Subcutaneous adipose tissue (tissue), 4 donors: Measurements from ENCODE around the gene EEF1A2. TPM values are rescaled to one million over a fixed set of nuclear protein-coding genes. Genes with fewer than 3 reads are reported as not detected.

Experiments
- CTCF ChIP-seq: fragments of 450-650 bp; IDR thresholded peaks from one replicate; pipeline ENCODE4 v1.5.1; 2016; ENCODE audit warnings: low read depth, mild to moderate bottlenecking, control low read depth, antibody characterized with exemption, moderate library complexity
- total RNA-seq, 4 donors: library from RNA; depleted of rRNA; stranded (reverse); fragments of >200 nt; gene quantifications; one replicate each; pipeline ENCODE4 v1.1.0, GENCODE V29; 2016

The EEF1A2 gene
- total RNA-seq, 4 donors from 2014 or later, result not detected

GRCh38 chr20:63441136-63442099, 57.5 kb downstream of the EEF1A2 start:
- TF ChIP-seq CTCF, result no peak

GRCh38 chr20:63440366-63440955, 58.4 kb downstream of the EEF1A2 start:
- no peak for TF ChIP-seq CTCF

DNA sequence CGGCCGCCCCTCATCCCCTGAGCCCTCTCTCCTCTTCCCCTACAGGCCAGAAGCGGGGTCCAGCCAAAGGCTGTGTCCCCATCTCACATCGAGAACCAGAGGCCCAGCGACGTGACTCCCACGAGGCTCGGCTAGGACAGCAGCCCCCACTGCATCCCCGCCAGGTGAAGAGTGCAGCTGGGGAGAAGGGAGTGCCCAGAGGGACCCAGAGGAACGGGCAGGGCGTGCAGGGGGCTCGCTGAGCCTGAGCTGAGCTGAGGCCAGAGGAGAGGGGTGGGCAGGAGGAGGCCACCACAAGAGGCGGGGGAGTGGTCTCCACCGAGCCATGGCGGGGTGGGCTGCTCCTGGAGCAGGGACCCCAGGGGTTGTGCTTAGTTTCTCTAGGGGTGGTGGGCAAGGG, 59.0 kb downstream of the EEF1A2 start:
- no peak for TF ChIP-seq CTCF

DNA sequence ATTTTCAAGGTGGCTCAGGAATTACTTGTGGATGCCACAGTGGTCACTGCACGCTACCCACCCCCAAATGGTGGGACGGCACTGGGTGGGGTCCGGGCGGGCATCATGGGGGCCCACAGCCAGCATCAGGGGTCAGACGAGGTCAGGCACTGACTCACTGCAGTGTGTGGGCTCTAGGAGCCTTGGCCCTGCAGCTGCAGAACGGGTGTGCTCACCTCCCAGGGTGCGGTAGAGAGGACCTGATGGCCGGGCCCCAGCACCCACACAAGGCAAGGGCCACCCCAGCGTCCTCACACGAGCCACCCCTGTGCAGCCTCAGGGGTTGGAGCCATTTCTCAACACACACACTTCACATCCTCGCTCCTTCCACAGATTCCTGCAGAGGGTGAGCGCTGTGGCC, 60.8 kb downstream of the EEF1A2 start:
- no peak for TF ChIP-seq CTCF

Other genes with a start within 250 kb of the EEF1A2 start
- not detected for gene NKAIN4, start 244.6 kb downstream of the EEF1A2 start, total RNA-seq
- 10 to 100 TPM; 16.1 to 46.2 (median 22.7) TPM for gene ARFGAP1, start 226.3 kb downstream of the EEF1A2 start, total RNA-seq
- gene COL20A1, start 205.9 kb downstream of the EEF1A2 start, total RNA-seq, result not detected
- gene CHRNA4, start 137.7 kb downstream of the EEF1A2 start, total RNA-seq, result not detected
- not detected for gene KCNQ2, start 26.4 kb downstream of the EEF1A2 start, total RNA-seq
- gene PPDPF, start 21.7 kb upstream of the EEF1A2 start, total RNA-seq, result 100 to 1,000 TPM in 1 of 4 donors, 10 to 100 TPM in 3; 46.9 to 135 (median 63.2) TPM
- gene PTK6, start 38.3 kb upstream of the EEF1A2 start, total RNA-seq, result under 1 TPM in 3 of 4 donors, not detected in 1; 0.38 to 0.68 (median 0.66) TPM
- not detected for gene SRMS, start 48.7 kb upstream of the EEF1A2 start, total RNA-seq
- under 1 TPM in 1 of 4 donors, not detected in 3; 0.75 TPM for gene FNDC11, start 55.1 kb upstream of the EEF1A2 start, total RNA-seq
- 10 to 100 TPM in 3 of 4 donors, 1 to 10 TPM in 1; 4.9 to 35.2 (median 10.5) TPM for gene HELZ2, start 75.2 kb upstream of the EEF1A2 start, total RNA-seq
- gene GMEB2, start 128.0 kb upstream of the EEF1A2 start, total RNA-seq, result 10 to 100 TPM in 1 of 4 donors, 1 to 10 TPM in 3; 3.6 to 12.8 (median 5.1) TPM
- gene STMN3, start 154.3 kb upstream of the EEF1A2 start, total RNA-seq, result 1 to 10 TPM; 2.4 to 6.4 (median 4.7) TPM
- gene RTEL1, start 159.2 kb upstream of the EEF1A2 start, total RNA-seq, result 10 to 100 TPM; 11.6 to 32.8 (median 22.9) TPM
- gene TNFRSF6B, start 197.6 kb upstream of the EEF1A2 start, total RNA-seq, result 10 to 100 TPM in 2 of 4 donors, 1 to 10 TPM in 2; 1.1 to 41.6 (median 10.8) TPM
- 10 to 100 TPM; 21.9 to 39.4 (median 31.5) TPM for gene ARFRP1, start 208.9 kb upstream of the EEF1A2 start, total RNA-seq
- gene ZGPAT, start 209.0 kb upstream of the EEF1A2 start, total RNA-seq, result 10 to 100 TPM; 13.9 to 20.0 (median 16.6) TPM
- gene LIME1, start 237.6 kb upstream of the EEF1A2 start, total RNA-seq, result 10 to 100 TPM in 1 of 4 donors, 1 to 10 TPM in 3; 1.6 to 16.6 (median 4.8) TPM
- gene SLC2A4RG, start 240.7 kb upstream of the EEF1A2 start, total RNA-seq, result 100 to 1,000 TPM in 1 of 4 donors, 10 to 100 TPM in 2, 1 to 10 TPM in 1; 8.6 to 126 (median 28.9) TPM